Mucosa of descending colon (tissue), 3 donors: ENCODE measurements around the gene LDLRAD4. TPM values are rescaled to one million over a fixed set of nuclear protein-coding genes. Genes with fewer than 3 reads are reported as not detected.

Experiments used
- ATAC-seq: fragments of 200-7000 bp; cut with Tn5 transposase; one replicate; pipeline ENCODE4 v1.9.1; 2020; ENCODE audit warnings: mild to moderate bottlenecking, moderate library complexity
- DNase-seq, 3 donors: peaks; one replicate each; pipeline ENCODE4 v3.0.0-alpha.2; 2020
- H3K36me3 ChIP-seq: fragments of 200-600 bp; one replicate; pipeline ENCODE4 v1.8.0; 2021; ENCODE audit warnings: low read depth, mild to moderate bottlenecking
- H3K4me1 ChIP-seq: fragments of 200-600 bp; one replicate; pipeline ENCODE4 v1.8.0; 2021; ENCODE audit warnings: low read depth, mild to moderate bottlenecking
- H3K4me3 ChIP-seq: fragments of 200-600 bp; one replicate; pipeline ENCODE4 v1.8.0; 2021; ENCODE audit warnings: mild to moderate bottlenecking
- H3K9me3 ChIP-seq: fragments of 200-600 bp; one replicate; pipeline ENCODE4 v1.8.0; 2021; ENCODE audit warnings: mild to moderate bottlenecking
- intact Hi-C, 2 donors: fragments of 100-400 bp; cut with DNase I in 1 of 2; cut with micrococcal nuclease in 1 of 2; formaldehyde crosslinking; loops; one replicate each; pipeline versions ENCODE4 v1.11.0 to v1.11.1; 2022; cut with DNase I, micrococcal nuclease
- total RNA-seq, 3 donors: library from RNA; stranded (reverse); fragmentation: NEBNext Ultra II Directional in 2 of 3; extraction: Animal tissue kit (Norgen Biotek cat#: 25700) in 2 of 3; gene quantifications; one replicate each; pipeline versions ENCODE4 v1.2.1 to v1.2.4, GENCODE V29; 2021 to 2023
- TF ChIP-seq, protein P1 (sequence below): fragments of 200-600 bp; IDR thresholded peaks from one replicate; pipeline ENCODE4 v1.8.0; 2022; ENCODE audit warnings: antibody characterized with exemption, mild to moderate bottlenecking
- donor health status: DM: no; HTN: no; CAD: no; lungs with moderate emphysema.
- donor health status: DM: no; HTN: no; CAD: no.
- donor health status: DM: no; HTN: yes; CAD: no.

Gene LDLRAD4
- total RNA-seq, 3 donors from 2014 or later = 36.8 to 41.0 (median 37.4) TPM

DNA sequence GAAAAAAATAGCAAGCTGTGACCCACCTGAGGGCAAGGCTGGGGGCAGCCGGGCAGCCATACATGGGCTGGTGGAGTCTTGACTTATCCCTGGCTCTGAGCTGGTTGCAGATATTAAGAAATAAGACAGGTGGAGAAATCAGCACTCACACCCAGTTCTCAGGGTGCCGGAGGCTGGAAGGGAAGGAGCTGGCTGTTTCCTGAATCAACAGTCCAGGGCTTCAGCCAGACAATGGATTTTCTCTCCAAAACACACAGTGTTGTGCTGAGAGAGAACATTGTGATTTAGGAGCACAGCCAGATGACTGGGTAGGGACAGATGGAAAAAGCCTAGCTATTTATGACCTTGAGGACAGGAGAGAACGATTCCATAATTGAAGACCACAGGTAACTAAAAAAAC, 208.8 kb downstream of the LDLRAD4 start:
- intact Hi-C loops = no loop called here
- DNase-seq (no peak), ATAC-seq (no peak)
- Histone ChIP-seq H3K4me1 (no peaks in the 10 kb centered on the region), H3K9me3 (no peaks in the 10 kb centered on the region), H3K4me3 (no peak overlapping the region), H3K36me3 (no peaks in the 10 kb centered on the region)
- TF ChIP-seq, protein P1, sequence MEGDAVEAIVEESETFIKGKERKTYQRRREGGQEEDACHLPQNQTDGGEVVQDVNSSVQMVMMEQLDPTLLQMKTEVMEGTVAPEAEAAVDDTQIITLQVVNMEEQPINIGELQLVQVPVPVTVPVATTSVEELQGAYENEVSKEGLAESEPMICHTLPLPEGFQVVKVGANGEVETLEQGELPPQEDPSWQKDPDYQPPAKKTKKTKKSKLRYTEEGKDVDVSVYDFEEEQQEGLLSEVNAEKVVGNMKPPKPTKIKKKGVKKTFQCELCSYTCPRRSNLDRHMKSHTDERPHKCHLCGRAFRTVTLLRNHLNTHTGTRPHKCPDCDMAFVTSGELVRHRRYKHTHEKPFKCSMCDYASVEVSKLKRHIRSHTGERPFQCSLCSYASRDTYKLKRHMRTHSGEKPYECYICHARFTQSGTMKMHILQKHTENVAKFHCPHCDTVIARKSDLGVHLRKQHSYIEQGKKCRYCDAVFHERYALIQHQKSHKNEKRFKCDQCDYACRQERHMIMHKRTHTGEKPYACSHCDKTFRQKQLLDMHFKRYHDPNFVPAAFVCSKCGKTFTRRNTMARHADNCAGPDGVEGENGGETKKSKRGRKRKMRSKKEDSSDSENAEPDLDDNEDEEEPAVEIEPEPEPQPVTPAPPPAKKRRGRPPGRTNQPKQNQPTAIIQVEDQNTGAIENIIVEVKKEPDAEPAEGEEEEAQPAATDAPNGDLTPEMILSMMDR = no peak

GRCh38 chr18:13428319-13428718, 209.8 kb downstream of the LDLRAD4 start:
- Histone ChIP-seq H3K4me3 (no peak overlapping the region), H3K36me3 (no peaks in the 10 kb centered on the region), H3K4me1 (no peaks in the 10 kb centered on the region), H3K9me3 (no peaks in the 10 kb centered on the region)
- intact Hi-C loops = no loop called here
- DNase-seq (no peak), ATAC-seq (no peak)
- TF ChIP-seq, protein P1 = no peak

DNA sequence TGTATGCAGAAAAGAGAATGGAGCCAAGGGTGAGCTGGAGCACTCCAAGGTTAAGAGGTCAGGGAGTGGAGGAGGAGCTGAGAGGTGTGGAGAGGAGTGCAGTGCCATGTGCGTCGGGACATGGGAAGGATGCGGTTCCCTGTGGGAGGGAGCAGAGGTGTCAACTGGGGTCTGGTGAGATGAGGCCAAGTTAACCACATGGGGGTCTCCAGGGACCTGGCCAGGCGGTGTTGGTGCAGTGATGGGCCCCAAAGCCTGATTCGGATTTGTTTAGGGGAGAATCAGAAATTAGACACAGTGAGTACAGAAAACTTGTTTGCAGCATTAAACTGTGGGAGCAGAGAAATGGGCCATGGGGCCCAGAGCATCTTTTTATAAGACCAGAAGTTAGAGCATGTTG, 210.5 kb downstream of the LDLRAD4 start:
- no peak overlapping the region for H3K4me3 ChIP-seq
- ATAC-seq (no peak), DNase-seq (no peak)
- TF ChIP-seq, protein P1 = no peak
- H3K9me3 ChIP-seq = no peaks in the 10 kb centered on the region
- H3K36me3 ChIP-seq = no peaks in the 10 kb centered on the region
- intact Hi-C loops = no loop called here
- H3K4me1 ChIP-seq = no peaks in the 10 kb centered on the region

DNA sequence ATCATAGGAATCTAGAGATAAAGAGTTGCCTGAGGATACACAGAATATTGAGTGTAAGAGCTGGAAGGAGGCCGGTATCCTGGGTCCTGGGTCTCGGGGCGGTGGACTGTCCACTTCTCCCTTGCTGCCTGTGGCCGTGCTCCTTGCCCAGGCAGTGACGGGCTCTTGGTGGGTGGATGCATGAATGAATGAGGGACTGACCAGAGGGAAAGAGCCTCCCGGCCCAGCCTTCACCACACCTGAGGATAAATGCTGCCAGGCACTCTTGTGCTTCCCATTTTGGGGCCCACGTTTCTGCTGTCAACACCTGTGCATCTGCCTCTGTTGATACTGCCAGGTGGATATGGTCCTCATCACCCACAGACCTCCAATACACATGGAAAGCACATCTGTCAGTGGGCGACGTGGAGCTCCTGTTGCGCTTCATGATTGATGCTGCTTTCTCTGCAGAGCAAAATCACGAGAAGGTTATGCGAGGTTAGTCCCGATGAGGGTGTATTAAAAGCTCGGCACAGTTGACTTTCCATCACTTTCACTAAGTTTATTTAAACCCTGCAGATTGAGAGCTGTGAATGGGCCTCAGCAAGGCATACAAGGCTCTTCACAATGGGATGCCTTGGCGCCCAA, 211.4 kb downstream of the LDLRAD4 start:
- ATAC-seq (no peak), DNase-seq (no peak)
- no peaks in the 10 kb centered on the region for H3K4me1 ChIP-seq
- H3K9me3 ChIP-seq = no peaks in the 10 kb centered on the region
- TF ChIP-seq, protein P1 = no peak
- no peak overlapping the region for H3K4me3 ChIP-seq
- intact Hi-C loops = no loop called here
- H3K36me3 ChIP-seq = no peaks in the 10 kb centered on the region

DNA sequence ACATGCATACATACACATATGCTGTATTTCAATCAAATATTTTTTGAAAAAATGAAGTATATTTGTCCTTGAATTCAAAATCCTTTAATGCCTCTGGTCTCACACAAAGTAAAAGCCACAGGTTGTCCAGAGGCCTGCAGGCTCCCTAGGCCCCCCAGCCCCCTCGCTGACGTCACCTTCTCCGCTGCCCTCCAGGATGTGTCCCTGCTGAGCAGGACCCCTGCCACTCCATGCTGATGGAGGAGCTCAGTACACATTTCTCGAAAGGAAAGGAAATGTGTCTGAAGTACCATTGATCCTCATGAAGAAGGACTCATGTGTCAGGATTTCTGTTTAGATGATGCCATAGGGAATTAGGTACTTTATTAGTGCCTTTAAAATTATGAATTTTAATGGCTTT, 212.1 kb downstream of the LDLRAD4 start:
- TF ChIP-seq, protein P1 = no peak
- intact Hi-C loops = no loop called here
- Histone ChIP-seq H3K4me3 (no peak overlapping the region), H3K4me1 (no peaks in the 10 kb centered on the region), H3K36me3 (no peaks in the 10 kb centered on the region), H3K9me3 (no peaks in the 10 kb centered on the region)
- DNase-seq = no peak
- ATAC-seq = no peak

GRCh38 chr18:13431886-13432285, 213.3 kb downstream of the LDLRAD4 start:
- TF ChIP-seq, protein P1 = no peak
- intact Hi-C loops = no loop called here
- Histone ChIP-seq H3K4me1 (no peaks in the 10 kb centered on the region), H3K4me3 (no peak overlapping the region), H3K36me3 (no peaks in the 10 kb centered on the region), H3K9me3 (no peaks in the 10 kb centered on the region)
- ATAC-seq (no peak), DNase-seq (no peak)
